ENCODE measurements around the gene DROSHA.

DNA sequence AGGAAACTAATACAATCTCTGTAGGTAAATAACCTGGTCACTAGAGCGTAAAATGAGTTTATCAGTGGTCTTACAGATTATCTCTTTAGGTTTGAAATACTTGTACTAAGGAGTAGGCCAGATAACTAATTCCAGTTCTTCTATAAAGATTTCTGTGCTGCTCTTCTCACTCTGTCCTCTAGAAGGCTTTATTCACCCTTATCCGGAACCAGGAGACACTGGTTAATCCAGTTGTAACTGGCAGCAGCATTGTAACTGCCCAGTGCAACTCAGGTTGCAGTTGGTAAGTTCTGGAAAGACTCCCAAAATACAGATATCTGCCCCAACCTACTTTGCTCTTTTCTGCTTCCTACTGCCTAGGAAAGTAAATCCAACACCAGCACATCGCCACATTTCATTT, 20.0 kb upstream of the DROSHA start:
- TF ChIP-seq CTCF (IDR thresholded peaks at IDR 0.05) (no peak), POLR2A (IDR thresholded peaks at IDR 0.05) (no peak)

Data from body of pancreas (tissue), 4 donors.